ENCODE results near the gene NEDD4L.

NEDD4L gene

GRCh38 chr18:58299936-58300335, 255.9 kb downstream of the NEDD4L start:
- DNase-seq, result no peak

GRCh38 chr18:58300867-58301266, 256.8 kb downstream of the NEDD4L start:
- DNase-seq, result no peak

- no peak for DNase-seq
Observed at GRCh38 chr18:58302811-58303210, 258.8 kb downstream of the NEDD4L start.

- DNase-seq, result no peak
Observed at GRCh38 chr18:58303363-58303762, 259.3 kb downstream of the NEDD4L start.

GRCh38 chr18:58305792-58306191, 261.8 kb downstream of the NEDD4L start:
- no peak for DNase-seq

GRCh38 chr18:58307441-58307840, 263.4 kb downstream of the NEDD4L start:
- DNase-seq, result no peak

- DNase-seq, result no peak
Observed at GRCh38 chr18:58308463-58308862, 264.4 kb downstream of the NEDD4L start.

GRCh38 chr18:58309099-58309498, 265.1 kb downstream of the NEDD4L start:
- DNase-seq, result no peak

- DNase-seq, result no peak
Observed at GRCh38 chr18:58309610-58310239, 265.7 kb downstream of the NEDD4L start.

- DNase-seq, result no peak
Observed at GRCh38 chr18:58310517-58310916, 266.5 kb downstream of the NEDD4L start.

GRCh38 chr18:58311390-58311789, 267.4 kb downstream of the NEDD4L start:
- no peak for DNase-seq

- no peak for DNase-seq
Observed at GRCh38 chr18:58313491-58314032, 269.5 kb downstream of the NEDD4L start.

- DNase-seq, result peak; percentile 93
Observed at GRCh38 chr18:58314284-58314683, 270.3 kb downstream of the NEDD4L start.

GRCh38 chr18:58315041-58315440, 271.0 kb downstream of the NEDD4L start:
- DNase-seq, result no peak

- DNase-seq, result peak; percentile 95
Observed at GRCh38 chr18:58315739-58316215, 271.8 kb downstream of the NEDD4L start.

GRCh38 chr18:58316396-58317342, 272.6 kb downstream of the NEDD4L start:
- no peak for DNase-seq

GRCh38 chr18:58319719-58320118, 275.7 kb downstream of the NEDD4L start:
- DNase-seq, result no peak

- DNase-seq, result no peak
Observed at GRCh38 chr18:58320907-58321561, 277.0 kb downstream of the NEDD4L start.

- DNase-seq, result peak; percentile 85
Observed at GRCh38 chr18:58321986-58322385, 278.0 kb downstream of the NEDD4L start.

GRCh38 chr18:58322464-58322863, 278.4 kb downstream of the NEDD4L start:
- no peak for DNase-seq

GRCh38 chr18:58323866-58324762, 280.1 kb downstream of the NEDD4L start:
- no peak for DNase-seq

GRCh38 chr18:58324824-58325480, 280.9 kb downstream of the NEDD4L start:
- no peak for DNase-seq

All from islet precursor cell (in vitro differentiated cells).